NAMALWA (cell line): ENCODE measurements around the gene MIER3.

Source experiments
- DNase-seq: peaks from one replicate; pipeline ENCODE4 v3.0.0-alpha.2; 2015; ENCODE audit warnings: low spot score

The MIER3 gene

DNA sequence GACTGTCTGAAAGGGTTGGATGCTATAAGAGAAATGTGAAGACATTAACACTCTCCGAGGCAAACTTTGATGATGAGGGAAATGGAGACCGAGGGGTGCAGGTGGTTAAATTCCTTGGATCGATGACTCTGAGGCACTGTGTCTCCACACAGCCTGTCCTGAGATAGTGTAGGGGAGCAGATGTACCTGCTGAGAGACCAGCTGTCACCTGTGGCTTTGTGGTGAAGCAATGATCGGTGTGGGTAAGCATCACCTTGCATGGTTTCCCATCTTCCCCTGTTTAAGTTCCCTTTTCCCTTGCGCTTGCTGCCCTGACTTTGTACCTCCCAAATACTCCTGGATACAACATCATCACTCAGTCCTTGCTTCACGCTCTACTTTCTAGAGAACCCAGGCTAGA is 9.8 kb upstream of the MIER3 start:
- DNase-seq = no peak

DNA sequence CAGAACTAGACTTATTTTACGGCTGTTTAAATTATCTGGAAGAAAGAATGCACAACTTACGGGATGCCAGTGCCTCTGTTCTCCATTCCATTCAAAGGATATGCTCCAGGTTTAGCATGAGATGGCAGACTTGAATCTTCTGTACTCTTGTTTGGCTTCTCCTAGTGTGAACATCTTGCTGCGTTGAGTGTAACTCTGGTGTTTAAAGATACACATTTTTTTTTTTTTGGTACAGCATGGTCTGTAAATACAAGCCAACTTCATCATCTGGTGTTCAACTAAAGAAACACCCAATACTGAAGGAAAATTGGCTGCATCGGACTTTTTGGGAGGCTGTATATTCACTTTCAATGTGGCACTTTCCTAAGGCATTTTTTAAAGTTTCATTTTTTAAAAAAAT is 7.4 kb upstream of the MIER3 start:
- no peak for DNase-seq

DNA sequence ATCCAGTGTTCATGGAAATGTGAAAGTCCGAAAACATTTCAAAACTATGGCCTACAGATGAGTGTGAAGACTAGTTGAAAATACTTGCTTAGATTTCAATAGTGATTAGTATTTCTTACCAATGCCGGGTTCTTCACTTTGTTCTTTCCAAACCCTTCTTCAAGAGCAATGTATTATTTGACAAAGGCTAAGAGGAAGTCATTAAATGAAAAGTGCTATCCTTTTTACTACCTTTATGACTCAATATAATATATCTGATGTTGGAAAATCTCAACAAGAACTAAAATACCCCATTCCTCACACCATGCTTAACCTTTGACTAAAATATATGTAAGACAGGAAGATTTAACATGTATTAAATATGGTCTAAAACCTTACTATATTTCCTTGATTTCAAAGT is 6.7 kb upstream of the MIER3 start:
- DNase-seq = no peak

DNA sequence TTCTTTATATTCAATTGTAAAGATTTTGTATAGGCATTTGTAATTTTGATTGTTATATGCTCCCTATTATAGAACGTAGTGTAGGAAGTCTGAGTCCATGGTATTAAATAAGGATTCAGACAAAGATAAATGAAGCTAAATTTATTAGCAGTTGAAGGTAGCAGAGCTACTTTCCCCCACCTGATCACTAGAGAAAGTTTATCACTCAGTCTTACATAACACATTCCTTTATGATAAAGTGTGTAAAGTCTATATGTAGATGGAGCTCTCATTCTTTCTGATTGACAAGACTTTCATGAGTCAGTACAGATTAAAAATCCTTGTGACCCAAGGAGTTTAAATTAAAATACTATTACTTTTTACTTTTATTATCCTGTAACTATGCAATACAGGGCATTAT is 2.3 kb upstream of the MIER3 start:
- DNase-seq = no peak

DNA sequence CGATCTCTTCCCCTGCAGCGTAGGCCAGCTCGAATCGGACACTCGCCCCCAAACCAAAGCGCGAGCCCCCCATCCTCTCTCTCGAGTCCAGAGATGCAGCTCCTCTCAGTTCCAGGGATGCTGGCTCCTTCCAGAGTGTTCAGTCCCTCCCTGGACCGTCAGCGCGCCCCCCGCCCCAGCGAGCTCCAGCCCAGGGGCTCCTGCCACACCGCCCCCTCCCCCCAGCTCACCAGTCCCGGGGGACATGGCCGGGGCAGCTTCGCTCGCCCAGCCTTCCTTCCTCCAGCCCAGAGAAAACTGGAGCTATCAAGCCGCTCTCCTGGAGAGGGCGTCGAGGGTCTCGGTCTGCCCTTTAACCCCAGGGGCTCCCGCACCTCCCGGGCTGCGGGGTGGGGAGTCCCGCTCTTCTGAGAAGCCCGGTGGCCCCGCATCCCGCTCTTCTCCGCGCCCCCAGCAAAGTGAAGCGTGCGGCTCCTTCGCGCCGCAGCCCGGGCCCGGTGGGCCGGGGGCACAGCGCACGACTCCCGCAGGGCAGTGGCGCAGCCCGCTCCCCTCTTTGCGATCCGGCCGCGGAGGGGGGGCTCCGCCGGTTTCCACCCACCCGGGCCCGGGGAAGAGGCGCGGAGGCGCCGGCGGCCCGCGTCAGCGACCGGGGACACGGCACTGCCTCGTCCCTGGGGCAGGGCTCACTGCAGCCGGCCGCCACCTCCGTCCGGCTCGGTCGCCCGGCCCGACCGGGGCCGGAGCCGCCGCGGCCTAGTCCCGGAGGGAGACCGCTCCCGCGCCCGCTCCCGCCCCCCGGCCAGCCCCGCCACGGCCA is 587 bp downstream of the MIER3 start:
- peak; percentile 31 for DNase-seq

DNA sequence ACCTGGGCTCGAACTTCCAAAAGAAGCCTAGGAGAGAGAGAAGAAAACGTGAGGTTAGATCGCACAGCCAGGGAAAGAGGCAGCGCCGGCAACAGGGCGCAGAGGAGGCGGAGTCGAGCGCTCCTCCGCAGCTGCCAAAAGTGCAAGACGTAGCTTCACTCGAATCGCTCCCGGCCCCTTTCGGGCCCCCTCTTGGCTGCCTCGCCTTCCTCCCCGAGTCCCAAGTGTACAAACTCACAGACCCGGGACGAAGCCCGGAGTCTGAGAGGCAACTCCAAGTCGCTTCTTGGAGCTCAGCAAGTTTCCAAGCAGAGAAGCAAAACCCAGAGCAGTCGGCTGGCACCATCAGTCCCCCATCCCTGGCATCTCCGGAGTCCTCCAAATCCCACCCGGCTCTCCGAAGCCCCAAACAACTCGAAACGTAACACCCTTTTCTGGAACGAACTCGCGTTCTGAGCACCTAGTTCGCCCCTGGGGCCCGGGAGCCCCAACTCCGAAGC is 1.2 kb downstream of the MIER3 start:
- DNase-seq = no peak

DNA sequence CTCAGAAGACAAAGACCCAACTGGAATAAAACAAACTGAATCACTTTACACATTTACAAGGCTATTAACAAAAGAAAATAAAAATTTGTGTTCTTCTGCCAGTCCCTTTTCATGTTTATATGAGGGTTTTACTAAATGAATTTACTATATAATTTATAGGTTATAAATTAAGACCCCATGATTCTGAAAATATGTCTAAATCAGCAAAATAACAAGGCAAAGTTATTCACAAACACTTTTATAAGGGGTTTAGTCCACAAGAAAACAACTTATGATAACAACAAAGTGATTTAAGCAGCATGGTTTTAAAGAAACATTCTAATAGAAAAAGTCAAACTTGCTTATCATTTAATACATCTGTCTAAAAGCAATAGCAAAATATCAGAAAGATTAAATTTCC is 4.9 kb downstream of the MIER3 start:
- DNase-seq = no peak

DNA sequence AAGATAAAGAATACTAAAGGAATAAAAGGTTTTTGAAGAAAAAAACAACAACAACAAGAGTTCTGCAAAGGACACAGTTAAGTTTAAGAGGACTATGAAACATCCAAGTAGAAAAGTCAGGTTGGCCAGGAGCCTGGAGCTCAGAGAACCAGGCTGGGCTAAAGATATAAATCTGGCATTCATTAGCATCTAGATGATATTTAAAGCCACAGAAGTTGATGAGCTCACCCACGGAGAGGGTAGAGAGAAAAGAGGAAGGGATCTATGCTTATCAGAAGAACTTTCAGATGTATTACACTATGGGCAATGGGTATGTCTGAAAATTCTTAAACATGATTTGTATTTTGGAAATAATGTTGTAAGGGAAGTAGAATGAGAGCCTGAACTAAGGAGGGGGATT is 9.9 kb downstream of the MIER3 start:
- DNase-seq = no peak

DNA sequence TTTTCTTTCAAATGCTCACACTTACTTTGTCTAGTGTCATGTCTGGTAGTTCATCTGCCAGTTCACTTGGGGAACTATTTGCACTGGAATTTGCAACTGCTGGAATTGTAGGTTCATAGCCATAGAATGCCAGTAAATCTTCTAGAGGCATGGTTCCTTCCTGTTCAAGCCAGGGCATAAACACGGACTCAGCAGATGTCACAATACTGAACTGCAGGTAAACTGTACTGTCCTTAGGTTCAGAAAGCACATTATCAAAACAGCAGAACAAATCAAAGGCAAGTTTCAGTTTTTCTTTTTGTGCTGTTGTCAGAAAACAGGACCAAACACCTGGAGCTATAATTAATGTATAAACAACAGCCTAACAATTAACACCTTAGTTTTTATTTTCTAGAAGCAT is 13.1 kb downstream of the MIER3 start:
- no peak for DNase-seq

DNA sequence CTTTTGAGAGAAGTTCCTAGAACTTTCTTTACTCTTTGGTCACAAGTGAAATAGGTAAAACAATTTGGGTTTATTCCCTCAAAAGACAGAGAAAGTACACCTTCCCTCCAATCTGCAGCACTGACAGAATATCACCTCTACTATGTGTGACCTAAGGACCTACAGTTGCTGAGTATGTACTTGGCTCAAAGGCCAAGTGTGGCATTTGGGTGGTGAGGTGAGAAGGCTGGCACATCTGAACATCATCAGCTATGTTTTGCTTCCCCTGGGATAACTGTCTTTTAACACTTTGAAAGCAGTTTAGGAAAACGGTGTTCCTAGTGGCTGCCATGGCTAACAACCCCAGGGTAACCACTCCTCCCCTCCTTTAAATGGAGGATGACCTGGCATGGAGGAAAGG is 17.6 kb downstream of the MIER3 start:
- no peak for DNase-seq

DNA sequence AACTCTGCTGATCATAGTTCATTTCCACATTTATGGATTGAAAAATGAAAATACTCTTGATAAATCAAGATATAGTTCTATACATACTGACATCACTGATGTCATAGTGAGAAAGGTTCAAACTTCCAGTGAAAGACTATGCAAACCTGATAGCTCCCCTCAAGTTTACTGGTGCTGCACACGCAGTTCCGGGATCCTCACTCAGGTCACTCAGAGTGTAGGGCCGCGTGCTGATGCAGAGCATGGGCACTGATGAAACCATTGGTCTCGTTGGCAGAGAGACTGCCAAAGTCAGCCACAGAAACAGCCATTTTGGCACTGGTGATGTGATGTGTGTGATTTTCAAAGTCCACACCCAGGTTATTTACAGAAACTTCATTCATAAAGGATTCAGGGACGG is 29.0 kb downstream of the MIER3 start:
- DNase-seq = no peak

DNA sequence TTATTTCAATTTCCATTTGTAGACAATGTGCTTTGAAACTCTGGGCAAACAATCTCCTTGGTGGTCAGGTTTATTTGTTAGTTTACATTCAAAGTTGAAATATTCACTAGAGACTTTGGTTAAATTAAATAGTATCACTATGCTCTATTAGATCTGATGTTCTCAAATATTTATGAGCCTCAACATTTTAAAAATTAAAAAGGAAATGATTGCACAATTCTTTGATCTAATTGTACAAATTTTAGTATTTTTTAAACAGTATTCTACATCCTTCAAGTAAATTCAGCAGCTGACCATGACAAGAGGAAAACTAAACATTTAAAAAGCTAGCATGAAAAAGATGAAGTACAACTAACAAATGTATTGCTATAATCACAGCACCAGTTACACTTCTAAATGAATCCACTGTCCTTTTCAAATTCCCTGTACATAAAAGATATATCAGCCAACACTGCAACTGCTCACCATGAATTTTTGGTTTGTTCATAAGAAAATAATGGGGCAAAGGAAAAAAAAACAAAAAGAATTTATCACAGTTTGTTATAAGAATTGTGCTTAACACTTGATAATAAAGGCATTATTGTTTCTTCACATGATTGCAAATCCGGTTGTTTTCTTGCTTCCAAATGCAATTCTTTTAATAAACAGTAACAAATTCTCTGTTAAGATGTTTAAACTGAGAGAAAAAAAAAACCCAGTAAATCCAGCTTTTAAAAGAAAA is 31.8 kb downstream of the MIER3 start:
- DNase-seq = no peak

DNA sequence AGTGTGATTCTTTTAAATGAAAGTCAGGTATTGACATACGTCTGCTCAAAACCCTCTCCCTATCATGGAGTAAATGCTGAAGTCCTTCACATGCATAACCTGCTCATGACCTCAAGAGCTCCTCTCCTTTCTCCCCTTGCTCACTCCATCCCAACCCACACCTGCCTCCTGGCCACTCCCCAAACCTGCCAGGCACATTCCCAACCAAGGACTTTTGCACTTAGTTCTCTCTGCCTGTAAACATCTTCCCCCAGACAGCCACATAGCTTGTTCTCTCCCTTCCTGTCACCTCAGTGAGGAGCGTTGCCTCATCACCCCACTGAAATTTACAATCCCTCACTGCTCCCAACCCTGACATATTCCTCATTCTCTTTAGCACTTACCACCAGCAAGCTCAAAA is 33.9 kb downstream of the MIER3 start:
- no peak for DNase-seq

DNA sequence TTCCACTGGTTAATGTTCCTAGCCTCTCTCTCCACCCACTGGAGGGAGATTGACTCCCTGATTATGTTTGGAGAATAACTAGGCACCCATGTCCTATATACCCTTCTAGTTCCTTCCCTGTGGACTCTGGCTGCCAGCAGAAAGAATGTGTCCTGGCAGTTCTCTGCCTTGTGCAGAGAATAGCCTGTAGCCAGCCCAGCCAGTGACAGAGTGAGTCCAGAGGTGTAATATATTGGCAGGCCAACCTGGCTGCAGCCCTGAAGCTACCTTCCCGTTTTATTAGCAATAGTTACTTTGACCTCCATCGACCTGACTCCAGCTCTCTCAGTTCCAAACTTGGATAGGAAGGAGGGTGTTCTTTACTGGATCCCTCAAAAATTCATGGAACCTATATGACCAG is 34.4 kb downstream of the MIER3 start:
- no peak for DNase-seq

DNA sequence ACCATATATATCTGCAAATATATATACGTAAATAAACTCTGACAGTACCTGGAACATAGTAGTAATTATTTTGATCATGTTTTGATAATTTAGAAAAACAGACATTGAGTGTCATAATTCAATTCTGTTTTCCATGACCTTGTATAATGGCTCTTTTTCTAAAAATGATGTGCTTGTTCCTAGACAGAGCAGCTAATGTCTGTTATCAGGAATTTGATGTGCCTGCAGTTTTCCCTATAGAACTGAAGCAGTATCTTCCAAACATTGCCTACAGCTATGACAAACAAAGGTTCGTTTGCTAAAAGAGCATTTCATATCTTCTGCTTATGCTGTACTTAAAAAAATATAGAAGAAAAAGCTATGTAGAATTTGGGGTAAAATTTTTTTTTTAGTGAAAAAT is 37.2 kb downstream of the MIER3 start:
- DNase-seq = no peak

DNA sequence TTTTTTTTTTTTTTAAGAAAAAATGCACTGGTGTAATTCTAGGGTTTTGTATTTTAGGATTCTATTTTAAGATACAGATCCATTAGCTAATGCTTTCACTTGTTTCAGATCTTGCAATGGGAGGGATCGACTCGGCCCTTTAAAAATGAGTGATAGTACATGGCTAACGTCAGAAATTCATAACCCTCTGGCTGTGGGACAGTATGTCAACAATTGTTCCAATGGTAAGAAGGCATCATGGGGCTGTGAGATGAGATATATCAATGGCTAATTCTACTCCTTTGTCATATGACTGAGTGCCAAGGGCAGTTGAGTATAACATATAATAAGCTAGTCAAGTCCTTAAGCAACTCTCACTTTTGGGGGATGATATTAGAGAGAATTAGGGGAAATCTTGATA is 38.2 kb downstream of the MIER3 start:
- no peak for DNase-seq

DNA sequence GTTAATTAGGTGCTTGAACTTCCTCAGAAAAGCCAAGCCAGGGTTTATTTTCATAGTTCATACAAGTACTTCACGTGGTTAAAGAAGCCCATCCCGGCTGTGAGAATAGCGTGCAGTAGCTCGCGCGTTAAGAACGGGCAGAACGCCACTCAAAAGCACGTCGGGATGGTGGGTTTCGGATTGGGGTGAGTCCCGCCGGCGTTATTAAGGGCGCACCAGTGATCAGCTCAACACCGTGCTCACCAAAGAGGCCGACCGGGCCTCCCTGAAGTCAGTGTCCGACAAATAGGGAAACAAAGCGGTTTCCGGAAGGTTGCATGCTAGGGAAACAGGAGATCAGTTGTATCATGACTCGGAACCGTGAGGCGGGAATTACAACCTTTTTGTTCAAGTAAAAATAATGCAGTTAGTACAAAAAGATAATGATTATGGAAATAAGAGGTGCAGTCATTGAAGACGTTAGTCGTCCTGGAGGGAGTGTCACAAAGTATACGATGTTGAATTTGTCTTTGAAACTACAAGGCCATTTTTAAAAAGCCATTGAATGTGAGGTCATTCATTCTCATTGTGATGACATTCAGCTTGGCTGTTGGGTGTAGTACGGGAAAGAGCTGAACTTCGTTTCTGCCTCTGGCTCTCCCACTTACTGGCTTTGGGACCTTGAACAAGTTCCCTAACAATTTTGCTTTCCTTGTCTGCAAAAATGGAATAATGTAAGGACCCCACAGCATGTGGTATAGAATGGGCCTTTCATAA is 41.5 kb downstream of the MIER3 start:
- DNase-seq = no peak

DNA sequence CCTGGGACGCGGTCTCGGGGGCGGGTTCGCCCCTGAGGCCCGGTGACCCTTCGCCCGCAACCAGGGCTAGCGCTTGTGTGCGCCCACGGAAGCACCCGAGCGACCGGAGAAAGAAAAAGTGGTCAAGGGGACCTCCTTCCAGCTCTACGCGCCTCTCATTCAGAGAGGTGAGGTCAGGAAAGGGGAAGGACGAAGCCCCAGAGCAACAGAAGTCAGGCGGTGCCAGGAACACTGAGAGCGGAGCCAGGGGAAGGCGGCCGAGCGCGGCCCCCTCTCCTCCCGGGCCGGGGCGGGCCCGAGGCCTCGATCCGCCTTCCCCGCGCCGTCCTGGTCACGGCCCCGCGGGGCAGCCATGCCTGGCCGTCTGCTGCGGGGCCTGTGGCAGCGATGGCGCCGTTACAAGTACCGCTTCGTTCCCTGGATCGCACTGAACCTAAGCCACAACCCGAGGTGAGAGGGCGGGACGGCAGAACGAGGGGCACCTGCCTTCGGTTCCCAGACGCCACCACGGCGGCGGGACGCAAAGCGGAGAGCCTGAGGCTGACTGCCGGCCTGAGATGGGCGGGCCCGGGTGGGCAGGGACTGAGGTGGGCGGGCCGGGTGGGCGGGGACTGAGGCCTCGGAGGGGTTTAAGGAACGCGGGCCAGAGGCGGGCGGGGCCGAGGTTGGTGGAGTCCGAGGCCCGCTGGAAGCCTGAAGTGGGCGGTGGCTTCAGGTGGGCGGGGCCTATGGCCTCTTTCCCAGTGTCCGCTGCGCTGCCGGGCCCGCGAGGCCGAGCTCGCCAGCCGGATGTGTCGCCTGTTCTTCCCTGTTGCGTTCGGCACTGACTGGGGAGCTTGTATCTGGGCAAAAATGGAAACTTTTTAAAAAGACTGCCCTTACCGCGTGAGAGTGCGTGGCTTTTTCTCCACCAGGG is 42.4 kb downstream of the MIER3 start, which contains the start of gene SETD9:
Gene SETD9, plus strand, starts transcription at position 303 of the 916 bp plus-strand sequence. Its CDS starts 50 bp downstream, at position 353.
- DNase-seq = peak; percentile 90

DNA sequence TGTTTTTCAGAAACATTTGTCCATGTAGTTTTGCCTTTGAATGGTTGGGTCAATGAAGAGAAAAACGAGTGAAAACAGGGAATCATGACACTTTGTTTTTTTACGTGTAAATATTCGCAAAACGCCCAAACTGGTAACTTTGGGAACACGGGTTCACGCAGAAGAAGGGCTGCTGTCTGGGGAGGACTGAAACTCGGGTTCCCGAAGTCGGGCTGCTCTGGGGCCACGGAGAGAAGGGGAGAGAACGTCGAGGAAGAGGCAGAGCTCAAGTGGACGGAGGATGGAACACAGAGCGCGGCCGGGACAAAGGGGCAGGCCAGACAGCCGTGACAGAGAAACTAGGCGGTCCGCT is 43.0 kb downstream of the MIER3 start:
- no peak for DNase-seq

DNA sequence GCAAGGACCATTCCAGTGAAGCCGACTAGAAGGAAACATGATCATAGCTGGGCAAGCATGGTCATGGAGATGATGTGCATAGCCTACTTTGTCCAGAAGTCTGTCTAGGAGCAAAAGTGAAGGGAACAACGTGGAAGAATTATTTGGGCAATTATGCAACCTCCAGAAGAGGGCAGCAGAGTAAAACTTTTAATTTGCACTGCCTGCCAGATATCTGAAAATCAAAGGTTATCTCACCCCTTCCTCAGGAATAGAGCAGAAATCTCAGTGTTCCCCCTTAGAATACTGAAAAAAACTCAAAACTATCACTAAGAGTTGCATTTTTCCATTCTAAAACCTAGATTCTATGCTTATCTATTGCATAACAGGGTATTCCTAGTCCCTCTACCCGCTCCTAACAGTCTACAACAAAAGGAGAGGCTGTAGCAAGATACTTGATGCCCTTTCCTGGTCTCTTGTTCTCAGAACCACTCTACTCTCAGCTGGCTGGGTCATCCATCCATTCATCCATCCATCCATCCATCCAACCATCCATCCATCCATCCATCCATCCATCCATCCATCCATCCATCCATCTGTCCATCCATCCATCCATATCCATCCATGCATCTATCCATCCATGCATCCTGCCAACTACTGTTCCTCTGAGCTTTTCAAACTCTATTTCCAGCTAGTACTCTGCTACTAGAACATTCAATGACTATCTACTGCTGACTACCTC is 50.9 kb downstream of the MIER3 start:
- DNase-seq = peak; percentile 65

DNA sequence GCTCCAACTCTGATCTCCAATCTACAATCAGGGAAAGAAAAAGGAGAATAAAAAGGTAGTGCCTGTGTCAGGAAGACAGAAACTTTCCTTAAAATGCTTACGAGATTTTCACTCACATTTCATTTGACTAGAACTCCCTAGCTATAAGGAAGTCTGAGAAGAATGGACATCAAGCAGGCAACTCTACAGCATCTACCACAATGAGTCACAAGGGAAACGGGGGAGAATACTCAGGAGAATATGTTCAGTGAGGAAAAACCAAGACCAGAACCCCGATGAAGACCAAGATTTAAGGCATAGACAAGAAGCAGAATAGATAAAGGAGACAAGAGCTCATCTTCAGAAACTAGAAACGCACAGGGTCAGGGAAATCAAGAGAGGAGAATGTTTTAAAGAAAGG is 51.5 kb downstream of the MIER3 start:
- DNase-seq = no peak
